GM19193 (cell line): ENCODE measurements around the gene RAMP1.

Experiments
- POLR2A ChIP-seq: IDR thresholded peaks from 4 replicates; pipeline ENCODE4 v1.6.1; 2011; ENCODE audit not compliant: insufficient read depth, insufficient read length; ENCODE audit errors: extremely low read depth

The RAMP1 gene

DNA sequence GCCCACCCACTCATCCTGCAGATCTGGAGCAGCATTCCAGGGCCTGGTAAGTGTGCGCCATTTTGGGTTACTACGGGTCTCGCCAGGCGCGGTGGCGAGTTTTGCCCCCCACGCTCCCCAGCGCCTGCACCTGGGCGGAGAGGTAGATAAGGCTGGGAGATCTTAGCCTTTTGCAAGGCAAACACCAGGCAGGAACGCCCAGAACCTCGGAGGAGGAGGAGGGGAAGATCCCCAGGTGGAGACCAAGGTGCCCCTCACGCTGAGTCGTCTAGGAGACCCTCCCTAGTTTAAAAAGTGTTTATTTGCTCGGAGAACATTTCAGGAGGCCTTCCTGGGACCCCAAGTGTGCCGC is 365 bp upstream of the RAMP1 start:
- TF ChIP-seq POLR2A: no peak

DNA sequence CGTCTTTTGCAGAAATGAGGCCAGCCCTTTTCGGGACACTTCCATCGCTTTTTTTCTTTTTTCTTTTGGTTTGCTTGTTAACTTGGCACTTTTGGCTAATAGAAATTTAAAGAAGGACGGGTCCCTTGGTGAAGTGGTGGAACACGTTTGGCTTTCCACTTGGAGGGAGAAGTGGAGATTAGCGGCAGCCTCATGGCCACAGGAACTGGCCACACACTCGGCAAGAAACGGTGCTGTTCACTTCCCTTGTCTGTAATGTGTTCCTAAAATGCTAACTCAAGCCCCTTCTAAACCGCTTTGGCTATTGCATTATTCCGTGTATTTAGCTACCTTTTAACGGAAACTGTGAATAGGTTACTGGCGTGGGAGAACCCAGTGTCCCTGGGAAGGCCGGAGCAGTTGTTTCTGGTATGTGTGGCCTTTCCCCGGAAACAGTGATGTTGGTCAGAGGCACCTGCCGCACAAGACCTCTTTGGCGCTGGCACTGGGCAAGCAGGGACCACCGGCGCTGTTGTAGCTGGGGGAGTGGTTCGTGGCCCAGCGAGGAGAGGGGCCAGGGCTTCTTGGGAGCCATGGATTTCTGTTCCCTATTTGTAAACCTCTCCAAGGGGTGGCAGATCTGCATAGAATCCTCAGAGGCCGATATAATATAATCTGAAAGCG is 981 bp downstream of the RAMP1 start:
- TF ChIP-seq POLR2A: no peak

DNA sequence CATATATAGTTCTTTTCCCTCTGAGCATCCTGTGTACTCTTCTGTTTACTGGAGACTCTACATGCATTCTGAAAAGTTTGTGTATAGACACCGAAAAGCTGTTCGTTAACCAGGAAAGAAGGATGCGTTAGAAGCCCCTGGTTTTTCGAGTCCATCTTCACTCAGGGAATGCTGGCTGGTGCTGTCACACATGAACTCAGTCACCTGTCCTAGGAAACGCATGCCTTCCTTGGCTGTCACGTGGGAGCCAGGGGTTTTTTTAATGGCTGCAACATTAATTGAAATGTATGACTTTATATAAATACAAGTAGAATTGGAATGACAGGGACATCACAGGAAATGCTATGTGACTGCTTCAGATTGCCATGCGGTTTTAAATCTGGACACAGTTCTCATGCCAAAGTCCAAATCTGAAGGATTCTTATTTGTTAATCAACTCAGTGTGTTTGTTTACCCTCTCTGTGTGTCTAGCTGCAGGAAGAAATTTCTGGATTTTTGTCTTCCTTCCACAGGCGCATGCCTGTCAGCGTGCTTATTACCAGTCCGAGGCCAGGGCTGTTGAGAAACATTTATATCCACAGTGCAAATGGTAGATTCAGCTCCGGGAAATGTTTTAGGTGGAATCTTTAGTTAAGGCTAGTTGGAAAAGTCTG is 2.6 kb downstream of the RAMP1 start:
- TF ChIP-seq POLR2A: no peak

DNA sequence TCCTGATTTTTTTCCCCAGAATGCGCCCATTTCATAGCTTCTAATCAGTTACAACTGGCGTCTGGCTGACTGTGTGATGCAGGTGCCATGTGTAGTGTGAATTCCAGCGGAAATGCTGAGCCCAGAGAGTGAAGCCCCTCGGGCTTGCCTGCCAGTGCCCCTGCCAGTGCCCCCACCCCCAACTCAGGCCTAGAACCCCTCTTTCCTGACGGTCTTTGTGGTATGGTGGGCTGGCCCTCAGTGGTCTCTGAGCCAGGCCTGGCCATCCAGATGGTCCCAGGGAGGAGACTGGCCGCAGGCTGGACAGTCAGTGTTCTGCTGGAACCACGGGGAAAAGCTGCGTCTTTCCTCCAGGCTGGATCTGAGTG is 3.1 kb downstream of the RAMP1 start:
- no peak for TF ChIP-seq POLR2A

DNA sequence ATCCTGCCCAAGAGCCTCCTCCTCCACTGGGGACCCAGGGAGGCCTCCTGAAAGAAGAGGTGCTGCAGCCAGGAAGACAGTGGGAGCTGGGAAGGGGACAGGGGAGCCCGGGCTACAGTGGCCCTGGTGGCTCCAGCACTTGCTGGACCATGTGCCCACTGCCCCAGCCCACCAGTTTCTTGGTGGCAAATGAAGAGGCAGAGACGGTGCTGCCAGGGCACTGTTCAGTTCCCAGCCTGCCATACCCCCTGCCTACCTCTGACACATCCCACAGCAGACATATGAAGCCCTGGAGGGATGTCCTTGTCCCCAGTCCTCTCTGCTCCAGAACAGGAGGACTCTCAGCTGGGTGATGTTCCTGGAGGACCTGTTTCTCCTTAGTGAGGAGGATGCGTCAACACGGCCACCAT is 3.7 kb downstream of the RAMP1 start:
- TF ChIP-seq POLR2A: no peak

DNA sequence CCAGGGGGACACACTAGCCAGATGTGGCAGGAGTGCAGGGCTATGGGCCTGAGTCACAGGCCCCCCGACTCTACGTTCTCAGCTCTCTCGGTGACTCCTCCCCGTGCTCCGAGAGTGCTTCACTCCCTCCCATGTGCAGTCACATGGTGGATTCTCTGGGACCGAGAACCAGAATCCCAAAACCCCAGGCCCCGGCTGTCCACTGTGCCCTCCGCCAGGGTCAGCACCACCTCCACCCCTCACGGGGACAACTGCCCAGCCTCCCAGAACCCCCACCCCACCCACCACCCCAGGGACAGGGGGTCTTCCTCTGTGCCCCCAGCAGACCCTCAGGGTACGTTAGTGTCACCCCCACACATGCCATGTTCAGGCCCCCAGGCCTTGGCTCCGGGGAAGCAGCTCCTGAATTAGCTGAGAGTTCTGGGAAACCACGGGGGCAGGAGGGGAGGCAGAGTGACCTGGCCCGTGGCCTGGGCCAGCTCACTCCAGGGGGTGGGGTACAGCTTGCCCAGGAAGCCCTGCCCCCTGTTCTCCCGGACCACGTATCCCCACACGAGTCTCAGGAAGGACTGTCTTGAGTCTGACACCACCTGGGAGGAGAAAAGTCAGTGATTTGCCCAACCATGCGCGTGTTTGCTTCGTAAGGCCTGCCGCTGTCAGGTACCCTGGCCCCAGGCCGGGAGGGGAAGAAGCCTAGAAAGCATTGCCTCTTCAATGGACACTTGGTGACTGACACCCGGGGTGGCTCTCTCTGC is 4.4 kb downstream of the RAMP1 start:
- no peak for TF ChIP-seq POLR2A

DNA sequence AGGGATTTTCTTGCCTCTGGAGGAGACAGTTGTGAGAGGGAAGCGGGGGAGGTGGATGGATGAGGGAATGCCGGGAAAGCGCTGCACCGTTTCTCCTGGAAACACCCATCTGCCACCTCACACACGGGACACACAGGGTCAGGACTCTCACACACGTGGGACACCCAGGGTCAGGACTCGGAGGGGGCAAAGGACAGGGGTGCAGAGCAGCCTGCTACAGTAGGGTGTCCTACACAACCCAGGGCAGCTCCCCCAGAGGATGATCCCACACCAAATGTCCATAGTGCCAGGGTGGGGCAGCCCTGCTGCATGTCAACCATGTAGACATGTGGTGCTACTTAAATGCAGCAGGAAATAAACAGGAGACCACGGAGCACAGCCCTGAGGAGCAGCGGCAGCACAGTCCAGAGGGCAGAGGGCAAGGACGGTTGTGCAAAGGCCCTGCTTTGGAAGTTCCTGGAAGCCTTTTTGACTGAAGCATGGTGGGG is 5.1 kb downstream of the RAMP1 start:
- TF ChIP-seq POLR2A: no peak

DNA sequence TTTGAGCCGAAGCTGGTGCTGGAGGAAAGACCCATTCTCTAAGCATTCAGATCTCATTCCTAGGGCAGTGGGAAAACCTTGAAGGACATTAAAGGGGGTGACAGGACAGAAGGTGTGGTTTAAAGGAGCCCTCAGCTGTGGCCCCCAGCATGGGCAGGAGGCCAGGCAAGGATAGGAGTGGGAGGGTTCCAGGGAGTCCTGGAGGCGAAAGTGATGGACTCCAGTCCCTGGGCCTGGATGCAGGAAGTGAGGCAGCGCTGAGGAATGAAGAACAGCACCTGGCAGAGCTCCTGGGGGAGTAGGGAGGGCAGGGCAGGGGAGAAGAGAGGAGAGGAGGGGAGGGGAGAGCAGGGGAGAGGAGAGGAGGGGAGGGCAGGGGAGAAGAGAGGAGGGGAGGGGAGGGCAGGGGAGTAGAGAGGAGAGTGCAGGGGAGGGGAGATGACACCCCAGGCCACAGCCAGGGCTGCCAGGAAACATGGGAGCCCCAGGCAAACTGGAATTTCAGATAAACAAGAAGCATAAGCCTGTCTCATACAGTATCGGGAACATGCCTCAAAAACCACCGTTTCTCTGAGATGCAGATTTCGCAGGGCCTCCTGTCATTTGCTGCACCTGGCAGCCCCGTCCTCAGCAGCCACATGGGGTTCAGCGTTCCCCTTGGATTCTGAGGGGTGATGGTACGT is 5.7 kb downstream of the RAMP1 start:
- no peak for TF ChIP-seq POLR2A

DNA sequence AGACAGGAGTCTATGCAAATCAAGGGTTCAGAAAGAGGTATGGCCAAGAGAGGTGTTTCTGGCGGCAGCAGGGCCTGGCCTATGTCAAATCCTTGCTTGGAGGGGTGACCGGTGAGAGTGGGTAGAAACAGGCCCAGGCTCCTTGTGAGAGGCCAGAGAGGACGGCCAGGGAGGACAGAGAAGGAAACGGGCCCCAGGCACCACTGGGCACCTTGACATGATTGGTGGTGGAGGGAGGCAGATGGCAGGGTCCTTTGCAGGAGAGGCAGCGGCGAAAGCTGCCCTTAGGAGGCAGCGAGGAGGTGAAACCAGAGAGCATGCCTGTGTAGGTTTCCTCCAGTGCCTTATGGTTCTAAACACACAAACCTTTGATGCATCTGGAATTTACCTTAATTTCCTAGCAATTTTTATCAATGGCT is 6.2 kb downstream of the RAMP1 start:
- TF ChIP-seq POLR2A: no peak

DNA sequence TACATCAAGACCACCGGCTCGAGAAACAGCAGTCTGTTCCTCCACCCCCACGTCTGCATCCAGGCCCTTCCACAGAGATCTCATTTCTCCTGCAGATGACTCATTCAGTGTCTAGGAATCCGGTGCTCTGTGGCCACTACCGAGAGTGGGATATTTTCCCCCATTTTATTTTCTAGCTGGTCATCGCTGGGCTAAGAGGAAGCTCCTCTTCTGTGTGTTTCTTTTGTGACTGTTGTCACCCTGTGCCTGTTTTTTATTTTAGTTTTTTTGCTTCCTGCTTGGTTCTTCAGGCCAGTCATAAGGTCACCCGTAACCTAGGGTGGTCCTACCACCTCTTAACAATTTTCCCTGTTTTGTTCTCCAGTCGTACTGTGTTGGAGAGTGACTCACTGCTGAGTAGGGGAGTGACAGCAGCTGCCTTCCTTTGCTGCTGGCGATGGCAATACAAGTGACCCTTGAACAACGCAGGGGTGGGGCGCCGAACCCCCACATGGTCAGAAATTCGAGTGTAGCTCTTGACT is 6.7 kb downstream of the RAMP1 start:
- no peak for TF ChIP-seq POLR2A

DNA sequence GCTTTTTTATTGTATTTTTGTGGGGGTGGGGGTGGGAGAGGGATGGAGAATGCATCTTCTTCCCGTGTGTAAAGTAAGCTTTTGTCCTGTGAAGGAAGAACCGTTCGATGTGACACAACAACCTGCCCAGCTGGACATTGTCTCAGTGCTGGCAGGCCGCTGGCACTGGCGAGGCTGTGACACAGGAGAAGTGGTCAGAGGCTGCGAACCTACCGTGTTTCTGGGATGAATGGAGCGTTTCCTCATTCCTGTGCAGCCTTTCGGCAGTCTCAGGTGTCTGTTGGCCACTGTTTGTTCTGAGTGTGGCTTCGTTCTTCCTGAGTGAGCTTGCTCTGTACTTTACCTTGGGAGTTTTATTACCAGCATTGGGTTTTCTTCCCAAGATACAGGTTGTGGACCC is 8.0 kb downstream of the RAMP1 start:
- TF ChIP-seq POLR2A: no peak

DNA sequence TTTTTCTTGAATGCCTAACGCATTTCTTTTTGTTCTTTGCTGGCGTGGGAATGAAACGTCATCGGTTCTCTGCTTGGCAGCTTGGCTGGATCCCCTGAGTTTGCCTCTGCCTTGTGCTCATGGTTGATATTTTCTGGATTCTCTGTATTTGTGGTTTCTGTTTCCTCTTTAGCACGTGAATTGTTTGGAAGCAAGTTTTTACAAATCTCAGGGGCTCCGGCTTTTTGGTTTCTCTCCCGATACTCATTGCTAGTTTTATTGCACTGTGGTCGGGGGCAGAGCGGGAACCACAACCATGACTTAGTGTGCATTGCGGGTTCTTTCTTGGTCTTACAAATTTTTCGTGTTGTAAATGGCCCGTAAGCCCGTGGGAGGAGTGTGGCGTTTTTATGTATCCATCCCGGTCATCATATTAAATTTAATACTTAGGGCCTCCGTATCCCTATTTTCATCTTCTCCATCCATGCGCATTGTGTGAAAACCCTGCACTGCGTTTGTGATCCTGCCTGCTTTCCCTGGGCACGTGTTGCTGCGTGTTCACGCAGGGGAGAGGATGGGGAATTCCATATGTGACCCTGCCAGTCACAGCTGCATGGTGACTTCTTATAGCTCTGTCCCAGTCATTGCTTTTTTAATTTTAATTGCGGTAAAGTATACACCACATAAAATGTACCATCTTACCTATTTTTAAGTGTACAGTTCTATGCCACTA is 9.4 kb downstream of the RAMP1 start:
- TF ChIP-seq POLR2A: no peak

DNA sequence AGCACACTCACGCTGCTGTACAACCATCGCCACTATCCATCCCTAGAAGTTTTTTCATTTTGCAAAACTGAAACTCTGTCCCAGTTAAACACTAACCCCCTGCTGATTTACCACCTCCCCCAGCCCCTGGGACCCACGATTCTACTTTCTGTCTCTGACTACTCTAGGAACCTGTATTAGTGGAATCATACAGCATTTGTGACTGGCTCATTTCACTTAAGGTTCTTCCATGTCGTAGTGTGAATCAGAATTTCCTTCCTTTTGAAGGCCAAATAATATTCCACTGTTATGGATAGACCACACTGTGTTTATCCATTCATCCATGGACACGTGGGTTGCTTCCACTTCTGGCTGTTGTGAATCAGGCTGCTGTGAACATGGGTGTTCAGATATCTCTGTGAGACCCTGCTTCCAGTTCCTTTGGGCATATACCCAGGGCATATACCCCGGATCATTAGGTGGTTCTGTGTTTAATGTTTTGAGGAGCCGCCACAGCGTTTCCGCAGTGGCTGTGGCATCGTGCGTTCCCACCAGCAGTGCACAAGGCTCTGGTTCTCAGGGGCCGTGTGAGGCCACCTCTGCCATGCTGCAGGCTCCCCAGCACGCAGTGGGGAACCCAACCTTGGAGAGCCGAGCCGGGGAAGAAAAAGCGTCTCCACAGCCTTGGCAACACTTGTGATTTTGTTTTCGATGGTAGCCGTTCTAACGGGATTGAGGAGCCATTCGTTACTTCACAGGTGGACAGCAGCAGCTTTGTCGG is 10.1 kb downstream of the RAMP1 start:
- TF ChIP-seq POLR2A: no peak

DNA sequence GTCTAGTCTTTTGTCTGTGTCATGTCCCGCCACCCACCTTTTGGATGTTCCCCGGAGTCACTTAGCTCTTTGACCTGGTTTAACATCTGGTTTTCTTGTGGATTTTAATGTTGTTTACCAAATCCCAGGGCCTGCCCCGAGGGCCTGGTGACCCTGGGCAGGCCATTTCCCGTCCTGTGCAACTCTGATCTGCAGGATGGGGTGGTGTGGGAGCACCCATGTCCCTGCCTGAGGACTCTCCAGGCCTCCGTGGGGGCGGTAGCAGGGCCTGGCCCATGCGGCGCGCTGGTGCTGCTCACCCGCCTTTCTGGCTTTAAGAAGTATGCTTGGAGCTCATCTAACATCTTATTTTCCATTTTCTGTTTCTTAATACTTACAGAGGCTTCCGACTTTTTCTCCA is 10.7 kb downstream of the RAMP1 start:
- no peak for TF ChIP-seq POLR2A
